WTC11 (cell line): ENCODE measurements around the gene NRSN2. TPM values are rescaled to one million over a fixed set of nuclear protein-coding genes. Genes with fewer than 3 reads are reported as not detected.

Experiments
- ATAC-seq: fragments of 200-7000 bp; cut with Tn5 transposase; 2 replicates; pipeline ENCODE4 v1.10.0; 2021; ENCODE audit warnings: mild to moderate bottlenecking, moderate library complexity
- CTCF ChIA-PET: fragments of 300-600 bp; sonication (Branson Sonifier 250); formaldehyde crosslinking; loops from one replicate; lab custom pipeline; 2021; ENCODE audit warnings: antibody characterized with exemption; lab: Charles Lee
- POLR2A ChIA-PET: fragments of 350-600 bp; sonication (Branson Sonifier 250); formaldehyde crosslinking; loops from one replicate; lab custom pipeline; 2021; ENCODE audit warnings: antibody characterized with exemption; lab: Charles Lee
- DNase-seq: peaks from one replicate; pipeline ENCODE4 v3.0.0; 2021; ENCODE audit warnings: low spot score
- H3K27ac Mint-ChIP-seq: 2 replicates; pipeline ENCODE4 v1.8.0; 2021; ENCODE audit warnings: mixed read lengths
- H3K27me3 Mint-ChIP-seq: 2 replicates; pipeline ENCODE4 v1.8.0; 2021; ENCODE audit warnings: low read depth, mild to moderate bottlenecking, moderate library complexity, mixed read lengths
- H3K36me3 Mint-ChIP-seq: 2 replicates; pipeline ENCODE4 v1.8.0; 2021; ENCODE audit warnings: mixed read lengths
- H3K4me1 Mint-ChIP-seq: 2 replicates; pipeline ENCODE4 v1.8.0; 2022; ENCODE audit warnings: mixed read lengths
- H3K4me3 Mint-ChIP-seq: 2 replicates; pipeline ENCODE4 v1.8.0; 2021; ENCODE audit warnings: mild to moderate bottlenecking, moderate library complexity, mixed read lengths
- H3K9me3 Mint-ChIP-seq: 2 replicates; pipeline ENCODE4 v1.8.0; 2021; ENCODE audit warnings: mixed read lengths
- AFF4 ChIP-seq: sonication (generic); formaldehyde crosslinking; IDR thresholded peaks from 2 replicates; pipeline ENCODE4 v1.8.1; 2023; ENCODE audit warnings: mild to moderate bottlenecking, missing genetic modification reagents, borderline replicate concordance
- CBFB ChIP-seq: sonication (generic); formaldehyde crosslinking; IDR thresholded peaks from 2 replicates; pipeline ENCODE4 v1.8.1; 2022; ENCODE audit warnings: mild to moderate bottlenecking, low read depth, missing genetic modification reagents
- CREB1 ChIP-seq: sonication (generic); formaldehyde crosslinking; IDR thresholded peaks from 2 replicates; pipeline ENCODE4 v1.8.0; 2023; ENCODE audit warnings: mild to moderate bottlenecking, missing genetic modification reagents
- CREM ChIP-seq: sonication (generic); formaldehyde crosslinking; IDR thresholded peaks from 2 replicates; pipeline ENCODE4 v1.8.1; 2022; ENCODE audit warnings: mild to moderate bottlenecking, missing genetic modification reagents, moderate library complexity
- CTCF ChIP-seq: fragments of 200-600 bp; IDR thresholded peaks from 2 replicates; pipeline ENCODE4 v1.8.0; 2022; ENCODE audit warnings: antibody characterized with exemption
- FOXP1 ChIP-seq: sonication (generic); formaldehyde crosslinking; IDR thresholded peaks from 2 replicates; pipeline ENCODE4 v1.8.0; 2022; ENCODE audit warnings: missing genetic modification reagents, mild to moderate bottlenecking, moderate library complexity, borderline replicate concordance
- GABPB1 ChIP-seq: sonication (generic); formaldehyde crosslinking; IDR thresholded peaks from 2 replicates; pipeline ENCODE4 v1.8.1; 2023; ENCODE audit warnings: mild to moderate bottlenecking, missing genetic modification reagents
- HMGXB4 ChIP-seq: sonication (generic); formaldehyde crosslinking; IDR thresholded peaks from 2 replicates; pipeline ENCODE4 v1.8.1; 2023; ENCODE audit warnings: mild to moderate bottlenecking, moderate library complexity, missing genetic modification reagents
- MLX ChIP-seq: sonication (generic); formaldehyde crosslinking; IDR thresholded peaks from 2 replicates; pipeline ENCODE4 v1.8.1; 2023; ENCODE audit warnings: mild to moderate bottlenecking, missing genetic modification reagents, moderate library complexity
- NR2C2 ChIP-seq: sonication (generic); formaldehyde crosslinking; IDR thresholded peaks from 2 replicates; pipeline ENCODE4 v1.8.0; 2022; ENCODE audit warnings: mild to moderate bottlenecking, missing genetic modification reagents
- NR3C1 ChIP-seq: sonication (generic); formaldehyde crosslinking; conservative IDR thresholded peaks from 2 replicates; pipeline ENCODE4 v1.8.1; 2023; ENCODE audit warnings: low read depth, mild to moderate bottlenecking, missing genetic modification reagents
- PREB ChIP-seq: sonication (generic); formaldehyde crosslinking; IDR thresholded peaks from 2 replicates; pipeline ENCODE4 v1.8.1; 2022; ENCODE audit warnings: mild to moderate bottlenecking, missing genetic modification reagents, moderate library complexity, borderline replicate concordance
- PRRX2 ChIP-seq: fragments of 250-450 bp; sonication (Bioruptor Pico); IDR thresholded peaks from 2 replicates; pipeline ENCODE4 v1.8.0; 2021; ENCODE audit warnings: mild to moderate bottlenecking
- RELA ChIP-seq: sonication (generic); formaldehyde crosslinking; IDR thresholded peaks from 2 replicates; pipeline ENCODE4 v1.8.1; 2022; ENCODE audit warnings: missing genetic modification reagents, mild to moderate bottlenecking, borderline replicate concordance
- ZBTB43 ChIP-seq: sonication (generic); formaldehyde crosslinking; IDR thresholded peaks from 2 replicates; pipeline ENCODE4 v1.8.1; 2023; ENCODE audit warnings: mild to moderate bottlenecking, missing genetic modification reagents
- ZNF396 ChIP-seq: fragments of 250-450 bp; sonication (Bioruptor Pico); IDR thresholded peaks from 2 replicates; pipeline ENCODE4 v1.8.0; 2021; ENCODE audit warnings: mild to moderate bottlenecking, moderate library complexity, borderline replicate concordance
- ZNF416 ChIP-seq: fragments of 250-450 bp; sonication (Bioruptor Pico); IDR thresholded peaks from 2 replicates; pipeline ENCODE4 v1.9.0; 2021; ENCODE audit warnings: mild to moderate bottlenecking, inconsistent platforms
- ZNF532 ChIP-seq: fragments of 250-450 bp; sonication (Bioruptor Pico); IDR thresholded peaks from 2 replicates; pipeline ENCODE4 v1.9.0; 2021; ENCODE audit warnings: mild to moderate bottlenecking, borderline replicate concordance
- ZNF671 ChIP-seq: fragments of 250-450 bp; sonication (Bioruptor Pico); IDR thresholded peaks from 2 replicates; pipeline ENCODE4 v1.8.0; 2021; ENCODE audit warnings: mild to moderate bottlenecking
- total RNA-seq: library from RNA; stranded (reverse); gene quantifications from 3 replicates; pipeline ENCODE4 v1.2.3, GENCODE V29; 2021

The NRSN2 gene
- total RNA-seq, 1 experiment from 2014 or later: 23.0 TPM

GRCh38 chr20:403582-403957 is 56.7 kb downstream of the NRSN2 start:
- DNase-seq (no peak), ATAC-seq (no peak)
- Mint-ChIP-seq H3K27ac (no peak overlapping the region), H3K4me3 (no peak overlapping the region), H3K9me3 (peaks cover 15% of the 10 kb centered on the region), H3K27me3 (peaks cover 8% of the 10 kb centered on the region; the same call in 1 of the 2 replicates), H3K36me3 (no peaks in the 10 kb centered on the region; the same call in 1 of the 2 replicates), H3K4me1 (peaks cover 22% of the 10 kb centered on the region)
- ChIA-PET CTCF (interaction anchor here (1.5 kb wide), 1 partner anchor 28 kb away, joined by 4 read pairs; no protein-coding TSS in a partner anchor), POLR2A (no interaction called here)
- TF ChIP-seq ZNF671 (CRISPR knock-in tag) (no peak), ZNF396 (CRISPR knock-in tag) (no peak), HMGXB4 (CRISPR knock-in tag) (no peak)

- DNase-seq: no peak
- ATAC-seq: no peak
- ChIA-PET POLR2A (no interaction called here), CTCF (interaction anchor here (1.5 kb wide), 1 partner anchor 28 kb away, joined by 4 read pairs; no protein-coding TSS in a partner anchor)
- Mint-ChIP-seq H3K9me3 (peaks cover 15% of the 10 kb centered on the region), H3K27ac (no peak overlapping the region), H3K27me3 (peaks cover 8% of the 10 kb centered on the region; the same call in 1 of the 2 replicates), H3K4me3 (no peak overlapping the region), H3K4me1 (peaks cover 26% of the 10 kb centered on the region), H3K36me3 (no peaks in the 10 kb centered on the region)
- TF ChIP-seq CREB1: no peak
- no peak for TF ChIP-seq NR2C2
- no peak for TF ChIP-seq RELA (CRISPR knock-in tag)
- TF ChIP-seq CBFB (CRISPR knock-in tag): no peak
- TF ChIP-seq ZBTB43 (CRISPR knock-in tag): no peak
- no peak for TF ChIP-seq ZNF416 (CRISPR knock-in tag)
- TF ChIP-seq FOXP1 (CRISPR knock-in tag): no peak
- no peak for TF ChIP-seq PREB (CRISPR knock-in tag)
- no peak for TF ChIP-seq CTCF
- no peak for TF ChIP-seq CREM (CRISPR knock-in tag)
- TF ChIP-seq ZNF532 (CRISPR knock-in tag): no peak
- no peak for TF ChIP-seq GABPB1 (CRISPR knock-in tag)
- no peak for TF ChIP-seq NR3C1 (CRISPR knock-in tag)
- TF ChIP-seq AFF4: no peak
- no peak for TF ChIP-seq MLX (CRISPR knock-in tag)
- TF ChIP-seq PRRX2: no peak
Observed at GRCh38 chr20:404088-404487, 57.2 kb downstream of the NRSN2 start.
